H1 (cell line): ENCODE measurements around the gene AANAT. TPM values are rescaled to one million over a fixed set of nuclear protein-coding genes. Genes with fewer than 3 reads are reported as not detected.
A peak's percentile ranks its signal among the peaks of the same experiment; 100 is the strongest.

Experiments used
- CTCF ChIA-PET: fragments of 300-600 bp; sonication (Branson Sonifier 250); formaldehyde crosslinking; loops from one replicate; lab custom pipeline; 2021; ENCODE audit not compliant: partially characterized antibody; lab: Charles Lee
- POLR2A ChIA-PET: fragments of 300-600 bp; sonication (Branson Sonifier 250); formaldehyde crosslinking; loops from one replicate; lab custom pipeline; 2021; ENCODE audit warnings: inconsistent platforms; ENCODE audit not compliant: partially characterized antibody; lab: Charles Lee
- DNase-seq, 2 experiments: peaks; one replicate each; pipeline versions ENCODE4 v3.0.0 to v3.0.0-alpha.2; 2010 to 2022; ENCODE audit warnings: low spot score in 2 of 2, low read depth in 1 of 2, mixed read lengths in 1 of 2
- FAIRE-seq: peaks from 2 replicates; lab custom pipeline; 2011; peaks lifted over from hg19 to GRCh38; lab: Jason Lieb, UNC
- H2AFZ ChIP-seq: 2 replicates; pipeline ENCODE4 v1.8.1; 2012; ENCODE audit warnings: low read length, inconsistent platforms
- H2AK5ac ChIP-seq: 2 replicates; pipeline ENCODE4 v1.6.1; 2013; ENCODE audit warnings: low read depth, low read length
- H2BK120ac ChIP-seq: replicated peaks from 2 replicates; pipeline ENCODE3; 2013; ENCODE audit warnings: low read depth, low read length, inconsistent platforms
- H2BK12ac ChIP-seq: 2 replicates; pipeline ENCODE4 v1.6.1; 2013; ENCODE audit warnings: low read depth, low read length
- H2BK15ac ChIP-seq: 2 replicates; pipeline ENCODE4 v1.6.1; 2013; ENCODE audit warnings: low read length
- H2BK20ac ChIP-seq: 2 replicates; pipeline ENCODE4 v1.6.1; 2013; ENCODE audit warnings: low read length
- H2BK5ac ChIP-seq: 2 replicates; pipeline ENCODE4 v1.6.1; 2013; ENCODE audit warnings: low read depth, low read length
- H3K14ac ChIP-seq: 2 replicates; pipeline ENCODE4 v1.6.1; 2013; ENCODE audit warnings: inconsistent platforms; ENCODE audit not compliant: insufficient read length
- H3K18ac ChIP-seq: 2 replicates; pipeline ENCODE4 v1.6.1; 2013; ENCODE audit warnings: low read length; ENCODE audit errors: extremely low read depth
- H3K23ac ChIP-seq: 2 replicates; pipeline ENCODE4 v1.6.1; 2013; ENCODE audit warnings: inconsistent platforms; ENCODE audit not compliant: insufficient read length
- H3K23me2 ChIP-seq: 2 replicates; pipeline ENCODE4 v1.6.1; 2013; ENCODE audit warnings: low read depth, low read length
- H3K27ac ChIP-seq: 2 replicates; pipeline ENCODE4 v1.6.1; 2011; ENCODE audit warnings: low read depth, low read length, inconsistent platforms
- H3K27me3 ChIP-seq, 4 experiments: replicated peaks in 1 of 4; 1 replicate in 1 of 4; 2 replicates in 3 of 4; pipeline versions ENCODE4 v1.6.1 to v1.8.1; 2011 to 2013; ENCODE audit warnings: low read length in 3 of 4, mild to moderate bottlenecking in 3 of 4, inconsistent platforms in 2 of 4, mixed read lengths in 2 of 4, moderate library complexity in 1 of 4; ENCODE audit not compliant: control insufficient read depth in 3 of 4, insufficient read depth in 3 of 4; ENCODE audit errors: extremely low read depth in 1 of 4
- H3K36me3 ChIP-seq, 4 experiments: 2 replicates each; pipeline versions ENCODE4 v1.6.1 to v1.8.1; 2011 to 2013; ENCODE audit warnings: mild to moderate bottlenecking in 4 of 4, low read length in 3 of 4, moderate library complexity in 2 of 4, control low read depth in 1 of 4, inconsistent platforms in 1 of 4; ENCODE audit not compliant: insufficient read depth in 4 of 4, control insufficient read depth in 2 of 4
- H3K4ac ChIP-seq: replicated peaks from 2 replicates; pipeline ENCODE3; 2013; ENCODE audit warnings: low read length, low read depth, mixed read lengths, inconsistent platforms; ENCODE audit not compliant: insufficient read length
- H3K4me1 ChIP-seq, 4 experiments: replicated peaks in 1 of 4; 1 replicate in 1 of 4; 2 replicates in 3 of 4; pipeline versions ENCODE4 v1.6.1 to v1.8.1; 2011 to 2013; ENCODE audit warnings: low read length in 3 of 4, inconsistent platforms in 2 of 4, mixed read lengths in 1 of 4; ENCODE audit not compliant: insufficient read depth in 4 of 4, control insufficient read depth in 3 of 4
- H3K4me2 ChIP-seq, 2 experiments: 2 replicates each; pipeline versions ENCODE4 v1.6.1 to v1.8.1; 2011 to 2013; ENCODE audit warnings: low read depth in 2 of 2, low read length in 2 of 2, control low read depth in 1 of 2, inconsistent platforms in 1 of 2, mild to moderate bottlenecking in 1 of 2; ENCODE audit not compliant: insufficient read depth in 1 of 2
- H3K4me3 ChIP-seq, 4 experiments: fragments of 200-600, 300-600 bp in 1 of 4; sonication (generic), shearing (Covaris generic), sonication (Bioruptor Twin) in 1 of 4; 2 replicates each; pipeline versions ENCODE4 v1.5.1 to v1.8.1; 2011 to 2016; ENCODE audit warnings: low read length in 4 of 4, low read depth in 3 of 4, control low read depth in 2 of 4, inconsistent platforms in 2 of 4, mild to moderate bottlenecking in 2 of 4, mixed read lengths in 1 of 4, moderate library complexity in 1 of 4; ENCODE audit not compliant: insufficient read depth in 2 of 4; ENCODE audit errors: extremely low read depth in 1 of 4
- H3K56ac ChIP-seq: replicated peaks from 2 replicates; pipeline ENCODE3; 2013; ENCODE audit warnings: low read depth, mild to moderate bottlenecking, mixed read lengths, low read length, inconsistent platforms; ENCODE audit not compliant: insufficient read length
- H3K79me1 ChIP-seq: 2 replicates; pipeline ENCODE4 v1.6.1; 2013; ENCODE audit warnings: low read depth, low read length, control low read depth
- H3K79me2 ChIP-seq, 2 experiments: 2 replicates each; pipeline versions ENCODE4 v1.6.1 to v1.8.1; 2012 to 2013; ENCODE audit warnings: low read length in 2 of 2, mild to moderate bottlenecking in 2 of 2, inconsistent platforms in 1 of 2; ENCODE audit not compliant: insufficient read depth in 2 of 2, control insufficient read depth in 1 of 2
- H3K9ac ChIP-seq, 4 experiments: replicated peaks in 1 of 4; 1 replicate in 1 of 4; 2 replicates in 3 of 4; pipeline versions ENCODE4 v1.6.1 to v1.8.1; 2011 to 2013; ENCODE audit warnings: low read depth in 3 of 4, low read length in 3 of 4, control low read depth in 2 of 4, mild to moderate bottlenecking in 2 of 4, moderate library complexity in 2 of 4, inconsistent platforms in 1 of 4; ENCODE audit errors: extremely low read depth in 1 of 4
- H3K9me3 ChIP-seq, 2 experiments: 2 replicates each; pipeline versions ENCODE4 v1.6.1 to v1.8.1; 2012 to 2013; ENCODE audit warnings: mild to moderate bottlenecking in 2 of 2, moderate library complexity in 2 of 2, control low read depth in 1 of 2, inconsistent platforms in 1 of 2, low read depth in 1 of 2, low read length in 1 of 2, mixed read lengths in 1 of 2; ENCODE audit not compliant: insufficient read depth in 2 of 2
- H4K20me1 ChIP-seq, 2 experiments: replicated peaks in 1 of 2; 2 replicates each; pipeline versions ENCODE3 to v1.8.1; 2011 to 2013; ENCODE audit warnings: inconsistent platforms in 2 of 2, low read length in 2 of 2, mild to moderate bottlenecking in 1 of 2; ENCODE audit not compliant: insufficient read depth in 2 of 2, control insufficient read depth in 1 of 2
- H4K5ac ChIP-seq: 2 replicates; pipeline ENCODE4 v1.6.1; 2013; ENCODE audit warnings: low read length, low read depth, mixed read lengths, inconsistent platforms; ENCODE audit not compliant: insufficient read length
- H4K8ac ChIP-seq: 2 replicates; pipeline ENCODE4 v1.8.0; 2013; ENCODE audit warnings: mild to moderate bottlenecking, moderate library complexity, low read length, inconsistent platforms; ENCODE audit not compliant: insufficient read depth; ENCODE audit errors: extremely low read depth
- H4K91ac ChIP-seq: replicated peaks from 2 replicates; pipeline ENCODE3; 2013; ENCODE audit warnings: low read length, mixed read lengths, inconsistent platforms; ENCODE audit not compliant: insufficient read length
- ASH2L ChIP-seq: fragments of 200-600, 300-600 bp; sonication (generic); IDR thresholded peaks from one replicate; pipeline ENCODE4 v1.7.1; 2017; ENCODE audit warnings: low read length
- BACH1 ChIP-seq: IDR thresholded peaks from 2 replicates; pipeline ENCODE4 v1.6.1; 2012; ENCODE audit warnings: low read length, improper control_type of control experiment
- CHD1 ChIP-seq: IDR thresholded peaks from 2 replicates; pipeline ENCODE4 v1.6.1; 2012; ENCODE audit warnings: low read depth, low read length, improper control_type of control experiment
- CREB1 ChIP-seq: IDR thresholded peaks from 2 replicates; pipeline ENCODE4 v1.6.1; 2012; ENCODE audit warnings: inconsistent platforms
- PHF8 ChIP-seq: fragments of 200-600 bp; sonication (generic); conservative IDR thresholded peaks from 2 replicates; pipeline ENCODE4 v1.7.1; 2012; ENCODE audit warnings: low read depth, mild to moderate bottlenecking, inconsistent platforms, low read length, moderate library complexity
- POLR2A ChIP-seq, 2 experiments: IDR thresholded peaks; 1 replicate in 1 of 2; 2 replicates in 1 of 2; pipeline ENCODE4 v1.6.1; 2011; ENCODE audit warnings: low read depth in 2 of 2, low read length in 2 of 2, mild to moderate bottlenecking in 2 of 2; ENCODE audit errors: control extremely low read depth in 1 of 2
- SIRT6 ChIP-seq: IDR thresholded peaks from one replicate; pipeline ENCODE4 v1.7.1; 2012; ENCODE audit warnings: low read length, inconsistent platforms
- WGBS, 2 experiments: shearing (Covaris generic) in 1 of 2; methylation state at CpG; one replicate each; pipeline versions ENCODE4 v1.1.6 to v1.1.7; 2013 to 2015; ENCODE audit warnings: low lambda C conversion rate in 2 of 2, mixed read lengths in 2 of 2, inconsistent platforms in 1 of 2, low coverage in 1 of 2, missing lambda C conversion rate in 1 of 2; ENCODE audit not compliant: insufficient replicate concordance in 2 of 2, insufficient coverage in 1 of 2, insufficient read length in 1 of 2; ENCODE audit errors: extremely low coverage in 1 of 2, missing lambda C conversion rate in 1 of 2; 5-methylcytosine and 5-hydroxymethylcytosine counted together
- polyA plus RNA-seq, 7 experiments: library from polyadenylated mRNA; depleted of rRNA in 3 of 7; stranded (reverse) in 5 of 7; unstranded in 2 of 7; fragments of >200 nt in 5 of 7; fragments of 200-250 nt in 2 of 7; gene quantifications; 1 replicate in 5 of 7; 2 replicates in 1 of 7; 4 replicates in 1 of 7; pipeline versions ENCODE4 v1.2.1 to v1.2.3, GENCODE V29; 2011 to 2013; ENCODE audit warnings: missing spikeins in 2 of 7, mixed read lengths in 2 of 7
- total RNA-seq: library from RNA; stranded (reverse); fragmentation: NEBNext Ultra II Directional; extraction: Animal tissue kit (Norgen Biotek cat#: 25700); gene quantifications from 2 replicates; pipeline ENCODE4 v1.2.1, GENCODE V29; 2021
- TF ChIP-seq, protein P1 (sequence below): IDR thresholded peaks from 2 replicates; pipeline ENCODE4 v1.6.1; 2011; ENCODE audit warnings: low read depth, mild to moderate bottlenecking, low read length; ENCODE audit not compliant: insufficient read depth
- TF ChIP-seq, protein P2 (sequence below), 3 experiments: IDR thresholded peaks; 1 replicate in 2 of 3; 2 replicates in 1 of 3; pipeline versions ENCODE4 v1.5.1 to v1.6.1; 2011; ENCODE audit warnings: low read length in 3 of 3, mild to moderate bottlenecking in 3 of 3, inconsistent platforms in 2 of 3, low read depth in 1 of 3, moderate library complexity in 1 of 3; ENCODE audit not compliant: insufficient read depth in 1 of 3; ENCODE audit errors: control extremely low read depth in 1 of 3

Gene AANAT
- total and polyA plus RNA-seq, 2 of the 8 experiments (the other 6 are each of a cell fraction or from before 2014, with no cell fraction given) = 0.53 TPM; not detected in 1

- Histone ChIP-seq H3K23me2 (peaks cover 7% of the 10 kb centered on the region; the same call in 1 of the 2 replicates), H3K18ac (peak overlapping the region; percentile 89), H3K23ac (no peak overlapping the region), H3K4me1 (peaks cover 11 to 44% (median 34%) of the 10 kb centered on the region in 4 experiments), H3K79me1 (peaks cover 8% of the 10 kb centered on the region; the same call in 1 of the 2 replicates), H2BK20ac (no peak overlapping the region), H3K56ac (no peak overlapping the region), H3K9ac (no peak overlapping the region), H3K27ac (no peak overlapping the region), H2BK12ac (peak overlapping the region; percentile 71; the same call in 1 of the 2 replicates), H3K4me2 (peak overlapping the region; percentile 81 to 85), H2BK120ac (no peak overlapping the region), H2AFZ (peak overlapping the region; percentile 96; the same call in 1 of the 2 replicates), H3K4ac (no peak overlapping the region), H4K91ac (peak overlapping the region; percentile 12), H3K27me3 (peaks cover 0 to 4% (median 2%) of the 10 kb centered on the region in 4 experiments; a peak in 5 of 7 replicates), H3K79me2 (peaks cover 0 to 6% of the 10 kb centered on the region in 2 experiments; a peak in 2 of 4 replicates), H4K5ac (peak overlapping the region; percentile 17), H2BK15ac (0 out of 2 replicates have a peak overlapping the region, but pooled peaks have one; percentile 24), H3K36me3 (no peaks in the 10 kb centered on the region), H3K14ac (no peak overlapping the region), H4K8ac (0 out of 2 replicates have a peak overlapping the region, but pooled peaks have one; percentile 1), H4K20me1 (peaks cover 4 to 16% of the 10 kb centered on the region in 2 experiments), H3K4me3 (peak overlapping the region in 3 of 4 experiments; percentile 11 to 82 (median 11); a peak in 5 of 8 replicates), H2AK5ac (no peak overlapping the region), H3K9me3 (no peaks in the 10 kb centered on the region), H2BK5ac (peak overlapping the region; percentile 27; the same call in 1 of the 2 replicates)
- WGBS, 2 experiments = 81% methylated on average over 11 of the region's 11 CpGs; no CpG with 5 or more reads in 1 of the 2 experiments
- DNase-seq (no peak), FAIRE-seq (no peak)
- TF ChIP-seq POLR2A (IDR thresholded peaks at IDR 0.05; ENCODE audit: control extremely low read depth in 1 of 2, low read depth in 2 of 2, low read length in 2 of 2) (no peak), ASH2L (no peak), SIRT6 (no peak), PHF8 (no peak), BACH1 (no peak), CREB1 (no peak), CHD1 (no peak)
- TF ChIP-seq, protein P1, sequence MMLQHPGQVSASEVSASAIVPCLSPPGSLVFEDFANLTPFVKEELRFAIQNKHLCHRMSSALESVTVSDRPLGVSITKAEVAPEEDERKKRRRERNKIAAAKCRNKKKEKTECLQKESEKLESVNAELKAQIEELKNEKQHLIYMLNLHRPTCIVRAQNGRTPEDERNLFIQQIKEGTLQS = no peak
- TF ChIP-seq, protein P2, sequence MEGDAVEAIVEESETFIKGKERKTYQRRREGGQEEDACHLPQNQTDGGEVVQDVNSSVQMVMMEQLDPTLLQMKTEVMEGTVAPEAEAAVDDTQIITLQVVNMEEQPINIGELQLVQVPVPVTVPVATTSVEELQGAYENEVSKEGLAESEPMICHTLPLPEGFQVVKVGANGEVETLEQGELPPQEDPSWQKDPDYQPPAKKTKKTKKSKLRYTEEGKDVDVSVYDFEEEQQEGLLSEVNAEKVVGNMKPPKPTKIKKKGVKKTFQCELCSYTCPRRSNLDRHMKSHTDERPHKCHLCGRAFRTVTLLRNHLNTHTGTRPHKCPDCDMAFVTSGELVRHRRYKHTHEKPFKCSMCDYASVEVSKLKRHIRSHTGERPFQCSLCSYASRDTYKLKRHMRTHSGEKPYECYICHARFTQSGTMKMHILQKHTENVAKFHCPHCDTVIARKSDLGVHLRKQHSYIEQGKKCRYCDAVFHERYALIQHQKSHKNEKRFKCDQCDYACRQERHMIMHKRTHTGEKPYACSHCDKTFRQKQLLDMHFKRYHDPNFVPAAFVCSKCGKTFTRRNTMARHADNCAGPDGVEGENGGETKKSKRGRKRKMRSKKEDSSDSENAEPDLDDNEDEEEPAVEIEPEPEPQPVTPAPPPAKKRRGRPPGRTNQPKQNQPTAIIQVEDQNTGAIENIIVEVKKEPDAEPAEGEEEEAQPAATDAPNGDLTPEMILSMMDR (IDR thresholded peaks at IDR 0.05; ENCODE audit: control extremely low read depth in 1 of 3, insufficient read depth in 1 of 3, low read depth in 1 of 3, low read length in 3 of 3) = no peak
- ChIA-PET POLR2A (interaction anchor here (0.8 to 3.8 kb wide), 4 partner anchors 35 to 57 kb away, joined by 3 to 15 read pairs (median 4); no protein-coding TSS in a partner anchor), CTCF (interaction anchor here (0.9 to 20.2 kb wide), 11 partner anchors 8 to 112 kb away, joined by 3 to 446 read pairs (median 9); partner anchors contain the start of genes AANAT and UBE2O)
Measured at GRCh38 chr17:76501827-76502307, 34.5 kb downstream of the AANAT start.
